H1 (cell line): ENCODE data around the gene TP53RK. TPM values are rescaled to one million over a fixed set of nuclear protein-coding genes. Genes with fewer than 3 reads are reported as not detected.

ENCODE experiments used
- CTCF ChIA-PET: fragments of 300-600 bp; sonication (Branson Sonifier 250); formaldehyde crosslinking; loops from one replicate; lab custom pipeline; 2021; ENCODE audit not compliant: partially characterized antibody; lab: Charles Lee
- POLR2A ChIA-PET: fragments of 300-600 bp; sonication (Branson Sonifier 250); formaldehyde crosslinking; loops from one replicate; lab custom pipeline; 2021; ENCODE audit warnings: inconsistent platforms; ENCODE audit not compliant: partially characterized antibody; lab: Charles Lee
- DNase-seq, 2 experiments: peaks; one replicate each; pipeline versions ENCODE4 v3.0.0 to v3.0.0-alpha.2; 2010 to 2022; ENCODE audit warnings: low spot score in 2 of 2, low read depth in 1 of 2, mixed read lengths in 1 of 2
- FAIRE-seq: peaks from 2 replicates; lab custom pipeline; 2011; peaks lifted over from hg19 to GRCh38; lab: Jason Lieb, UNC
- H2AFZ ChIP-seq: 2 replicates; pipeline ENCODE4 v1.8.1; 2012; ENCODE audit warnings: low read length, inconsistent platforms
- H2AK5ac ChIP-seq: 2 replicates; pipeline ENCODE4 v1.6.1; 2013; ENCODE audit warnings: low read depth, low read length
- H2BK120ac ChIP-seq: replicated peaks from 2 replicates; pipeline ENCODE3; 2013; ENCODE audit warnings: low read depth, low read length, inconsistent platforms
- H2BK12ac ChIP-seq: 2 replicates; pipeline ENCODE4 v1.6.1; 2013; ENCODE audit warnings: low read depth, low read length
- H2BK15ac ChIP-seq: 2 replicates; pipeline ENCODE4 v1.6.1; 2013; ENCODE audit warnings: low read length
- H2BK20ac ChIP-seq: 2 replicates; pipeline ENCODE4 v1.6.1; 2013; ENCODE audit warnings: low read length
- H2BK5ac ChIP-seq: 2 replicates; pipeline ENCODE4 v1.6.1; 2013; ENCODE audit warnings: low read depth, low read length
- H3K14ac ChIP-seq: 2 replicates; pipeline ENCODE4 v1.6.1; 2013; ENCODE audit warnings: inconsistent platforms; ENCODE audit not compliant: insufficient read length
- H3K18ac ChIP-seq: 2 replicates; pipeline ENCODE4 v1.6.1; 2013; ENCODE audit warnings: low read length; ENCODE audit errors: extremely low read depth
- H3K23ac ChIP-seq: 2 replicates; pipeline ENCODE4 v1.6.1; 2013; ENCODE audit warnings: inconsistent platforms; ENCODE audit not compliant: insufficient read length
- H3K23me2 ChIP-seq: 2 replicates; pipeline ENCODE4 v1.6.1; 2013; ENCODE audit warnings: low read depth, low read length
- H3K27ac ChIP-seq: 2 replicates; pipeline ENCODE4 v1.6.1; 2011; ENCODE audit warnings: low read depth, low read length, inconsistent platforms
- H3K27me3 ChIP-seq, 4 experiments: replicated peaks in 1 of 4; 1 replicate in 1 of 4; 2 replicates in 3 of 4; pipeline versions ENCODE4 v1.6.1 to v1.8.1; 2011 to 2013; ENCODE audit warnings: low read length in 3 of 4, mild to moderate bottlenecking in 3 of 4, inconsistent platforms in 2 of 4, mixed read lengths in 2 of 4, moderate library complexity in 1 of 4; ENCODE audit not compliant: control insufficient read depth in 3 of 4, insufficient read depth in 3 of 4; ENCODE audit errors: extremely low read depth in 1 of 4
- H3K36me3 ChIP-seq, 4 experiments: 2 replicates each; pipeline versions ENCODE4 v1.6.1 to v1.8.1; 2011 to 2013; ENCODE audit warnings: mild to moderate bottlenecking in 4 of 4, low read length in 3 of 4, moderate library complexity in 2 of 4, control low read depth in 1 of 4, inconsistent platforms in 1 of 4; ENCODE audit not compliant: insufficient read depth in 4 of 4, control insufficient read depth in 2 of 4
- H3K4ac ChIP-seq: replicated peaks from 2 replicates; pipeline ENCODE3; 2013; ENCODE audit warnings: low read length, low read depth, mixed read lengths, inconsistent platforms; ENCODE audit not compliant: insufficient read length
- H3K4me1 ChIP-seq, 4 experiments: replicated peaks in 1 of 4; 1 replicate in 1 of 4; 2 replicates in 3 of 4; pipeline versions ENCODE4 v1.6.1 to v1.8.1; 2011 to 2013; ENCODE audit warnings: low read length in 3 of 4, inconsistent platforms in 2 of 4, mixed read lengths in 1 of 4; ENCODE audit not compliant: insufficient read depth in 4 of 4, control insufficient read depth in 3 of 4
- H3K4me2 ChIP-seq, 2 experiments: 2 replicates each; pipeline versions ENCODE4 v1.6.1 to v1.8.1; 2011 to 2013; ENCODE audit warnings: low read depth in 2 of 2, low read length in 2 of 2, control low read depth in 1 of 2, inconsistent platforms in 1 of 2, mild to moderate bottlenecking in 1 of 2; ENCODE audit not compliant: insufficient read depth in 1 of 2
- H3K4me3 ChIP-seq, 4 experiments: fragments of 200-600, 300-600 bp in 1 of 4; sonication (generic), shearing (Covaris generic), sonication (Bioruptor Twin) in 1 of 4; 2 replicates each; pipeline versions ENCODE4 v1.5.1 to v1.8.1; 2011 to 2016; ENCODE audit warnings: low read length in 4 of 4, low read depth in 3 of 4, control low read depth in 2 of 4, inconsistent platforms in 2 of 4, mild to moderate bottlenecking in 2 of 4, mixed read lengths in 1 of 4, moderate library complexity in 1 of 4; ENCODE audit not compliant: insufficient read depth in 2 of 4; ENCODE audit errors: extremely low read depth in 1 of 4
- H3K56ac ChIP-seq: replicated peaks from 2 replicates; pipeline ENCODE3; 2013; ENCODE audit warnings: low read depth, mild to moderate bottlenecking, mixed read lengths, low read length, inconsistent platforms; ENCODE audit not compliant: insufficient read length
- H3K79me1 ChIP-seq: 2 replicates; pipeline ENCODE4 v1.6.1; 2013; ENCODE audit warnings: low read depth, low read length, control low read depth
- H3K79me2 ChIP-seq, 2 experiments: 2 replicates each; pipeline versions ENCODE4 v1.6.1 to v1.8.1; 2012 to 2013; ENCODE audit warnings: low read length in 2 of 2, mild to moderate bottlenecking in 2 of 2, inconsistent platforms in 1 of 2; ENCODE audit not compliant: insufficient read depth in 2 of 2, control insufficient read depth in 1 of 2
- H3K9ac ChIP-seq, 4 experiments: replicated peaks in 1 of 4; 1 replicate in 1 of 4; 2 replicates in 3 of 4; pipeline versions ENCODE4 v1.6.1 to v1.8.1; 2011 to 2013; ENCODE audit warnings: low read depth in 3 of 4, low read length in 3 of 4, control low read depth in 2 of 4, mild to moderate bottlenecking in 2 of 4, moderate library complexity in 2 of 4, inconsistent platforms in 1 of 4; ENCODE audit errors: extremely low read depth in 1 of 4
- H3K9me3 ChIP-seq, 2 experiments: 2 replicates each; pipeline versions ENCODE4 v1.6.1 to v1.8.1; 2012 to 2013; ENCODE audit warnings: mild to moderate bottlenecking in 2 of 2, moderate library complexity in 2 of 2, control low read depth in 1 of 2, inconsistent platforms in 1 of 2, low read depth in 1 of 2, low read length in 1 of 2, mixed read lengths in 1 of 2; ENCODE audit not compliant: insufficient read depth in 2 of 2
- H4K20me1 ChIP-seq, 2 experiments: replicated peaks in 1 of 2; 2 replicates each; pipeline versions ENCODE3 to v1.8.1; 2011 to 2013; ENCODE audit warnings: inconsistent platforms in 2 of 2, low read length in 2 of 2, mild to moderate bottlenecking in 1 of 2; ENCODE audit not compliant: insufficient read depth in 2 of 2, control insufficient read depth in 1 of 2
- H4K5ac ChIP-seq: 2 replicates; pipeline ENCODE4 v1.6.1; 2013; ENCODE audit warnings: low read length, low read depth, mixed read lengths, inconsistent platforms; ENCODE audit not compliant: insufficient read length
- H4K8ac ChIP-seq: 2 replicates; pipeline ENCODE4 v1.8.0; 2013; ENCODE audit warnings: mild to moderate bottlenecking, moderate library complexity, low read length, inconsistent platforms; ENCODE audit not compliant: insufficient read depth; ENCODE audit errors: extremely low read depth
- H4K91ac ChIP-seq: replicated peaks from 2 replicates; pipeline ENCODE3; 2013; ENCODE audit warnings: low read length, mixed read lengths, inconsistent platforms; ENCODE audit not compliant: insufficient read length
- ATF3 ChIP-seq: IDR thresholded peaks from 2 replicates; pipeline ENCODE4 v1.6.1; 2011; ENCODE audit warnings: low read depth, mild to moderate bottlenecking, low read length; ENCODE audit not compliant: insufficient read depth
- CHD2 ChIP-seq: IDR thresholded peaks from 2 replicates; pipeline ENCODE4 v1.6.1; 2012; ENCODE audit warnings: low read length, improper control_type of control experiment
- CTBP2 ChIP-seq: IDR thresholded peaks from 2 replicates; pipeline ENCODE4 v1.7.0; 2011; ENCODE audit warnings: borderline replicate concordance, mild to moderate bottlenecking, moderate library complexity, mixed read lengths, low read length; ENCODE audit not compliant: insufficient read depth, insufficient read length
- EGR1 ChIP-seq: IDR thresholded peaks from 2 replicates; pipeline ENCODE4 v1.6.1; 2011; ENCODE audit warnings: low read depth, low read length, borderline replicate concordance
- FOSL1 ChIP-seq: IDR thresholded peaks from 2 replicates; pipeline ENCODE4 v1.6.1; 2011; ENCODE audit warnings: mild to moderate bottlenecking, low read depth, low read length, moderate library complexity; ENCODE audit not compliant: insufficient read depth
- JUND ChIP-seq: IDR thresholded peaks from 2 replicates; pipeline ENCODE4 v1.6.1; 2011; ENCODE audit warnings: mild to moderate bottlenecking, improper control_type of control experiment, low read length
- KDM5A ChIP-seq: fragments of 200-600 bp; IDR thresholded peaks from 2 replicates; pipeline ENCODE4 v1.7.1; 2012; ENCODE audit warnings: mild to moderate bottlenecking, low read length, inconsistent platforms, mixed read lengths
- NRF1 ChIP-seq: IDR thresholded peaks from 2 replicates; pipeline ENCODE4 v1.6.1; 2011; ENCODE audit warnings: mild to moderate bottlenecking, low read depth, low read length, improper control_type of control experiment
- POLR2AphosphoS5 ChIP-seq: IDR thresholded peaks from 2 replicates; pipeline ENCODE4 v1.6.1; 2011; ENCODE audit warnings: low read depth, low read length
- SP1 ChIP-seq: IDR thresholded peaks from 2 replicates; pipeline ENCODE4 v1.6.1; 2011; ENCODE audit warnings: low read depth, low read length
- SP4 ChIP-seq: IDR thresholded peaks from 2 replicates; pipeline ENCODE4 v1.6.1; 2012; ENCODE audit warnings: low read length, inconsistent platforms
- TCF12 ChIP-seq: IDR thresholded peaks from 2 replicates; pipeline ENCODE4 v1.6.1; 2011; ENCODE audit warnings: low read depth, mild to moderate bottlenecking, low read length
- WGBS, 2 experiments: shearing (Covaris generic) in 1 of 2; methylation state at CpG; one replicate each; pipeline versions ENCODE4 v1.1.6 to v1.1.7; 2013 to 2015; ENCODE audit warnings: low lambda C conversion rate in 2 of 2, mixed read lengths in 2 of 2, inconsistent platforms in 1 of 2, low coverage in 1 of 2, missing lambda C conversion rate in 1 of 2; ENCODE audit not compliant: insufficient replicate concordance in 2 of 2, insufficient coverage in 1 of 2, insufficient read length in 1 of 2; ENCODE audit errors: extremely low coverage in 1 of 2, missing lambda C conversion rate in 1 of 2; 5-methylcytosine and 5-hydroxymethylcytosine counted together
- polyA plus RNA-seq, 7 experiments: library from polyadenylated mRNA; depleted of rRNA in 3 of 7; stranded (reverse) in 5 of 7; unstranded in 2 of 7; fragments of >200 nt in 5 of 7; fragments of 200-250 nt in 2 of 7; gene quantifications; 1 replicate in 5 of 7; 2 replicates in 1 of 7; 4 replicates in 1 of 7; pipeline versions ENCODE4 v1.2.1 to v1.2.3, GENCODE V29; 2011 to 2013; ENCODE audit warnings: missing spikeins in 2 of 7, mixed read lengths in 2 of 7
- total RNA-seq: library from RNA; stranded (reverse); fragmentation: NEBNext Ultra II Directional; extraction: Animal tissue kit (Norgen Biotek cat#: 25700); gene quantifications from 2 replicates; pipeline ENCODE4 v1.2.1, GENCODE V29; 2021

The TP53RK gene
- total and polyA plus RNA-seq, 2 of the 8 experiments (the other 6 are each of a cell fraction or from before 2014, with no cell fraction given): 8.5 to 16.3 TPM

GRCh38 chr20:46725186-46726165 is 36.2 kb upstream of the TP53RK start:
- Histone ChIP-seq H3K36me3 (peaks cover 0 to under 1% (median 0%) of the 10 kb centered on the region in 4 experiments; a peak in 1 of 8 replicates), H2BK20ac (no peak overlapping the region), H3K9ac (no peak overlapping the region), H4K8ac (peak overlapping the region; percentile 66), H2BK12ac (no peak overlapping the region), H3K27me3 (no peaks in the 10 kb centered on the region; a peak in 1 of 7 replicates), H2BK120ac (no peak overlapping the region), H3K23me2 (peaks cover 8% of the 10 kb centered on the region; the same call in 1 of the 2 replicates), H3K9me3 (peaks cover 5 to 10% of the 10 kb centered on the region in 2 experiments; a peak in 1 of 4 replicates), H2BK15ac (no peak overlapping the region), H2AFZ (no peak overlapping the region), H3K14ac (no peak overlapping the region), H3K4me1 (no peaks in the 10 kb centered on the region), H4K5ac (no peak overlapping the region), H4K91ac (no peak overlapping the region), H3K4me2 (no peak overlapping the region), H3K4ac (no peak overlapping the region), H3K23ac (no peak overlapping the region), H3K79me2 (no peaks in the 10 kb centered on the region), H4K20me1 (peaks cover 0 to 4% of the 10 kb centered on the region in 2 experiments), H3K18ac (no peak overlapping the region), H2BK5ac (no peak overlapping the region), H3K56ac (no peak overlapping the region), H2AK5ac (no peak overlapping the region), H3K27ac (no peak overlapping the region), H3K79me1 (no peaks in the 10 kb centered on the region), H3K4me3 (no peak overlapping the region)
- DNase-seq (no peak), FAIRE-seq (no peak)
- 88% methylated on average over 26 of the region's 27 CpGs; no CpG with 5 or more reads in 1 of the 2 experiments for WGBS, 2 experiments
- ChIA-PET POLR2A (interaction anchor here (1.0 to 1.3 kb wide), 3 partner anchors 12 to 14 kb away, joined by 3 to 4 read pairs (median 4); no protein-coding TSS in a partner anchor), CTCF (interaction anchor here (0.6 to 2.7 kb wide), 3 partner anchors 17 to 46 kb away, joined by 4 to 8 read pairs (median 6); no protein-coding TSS in a partner anchor)
- no peak for TF ChIP-seq CHD2
- TF ChIP-seq SP4: no peak
- TF ChIP-seq TCF12: no peak
- no peak for TF ChIP-seq ATF3
- no peak for TF ChIP-seq KDM5A
- TF ChIP-seq FOSL1: no peak
- TF ChIP-seq CTBP2: no peak
- no peak for TF ChIP-seq SP1
- TF ChIP-seq POLR2AphosphoS5: no peak
- TF ChIP-seq JUND: no peak
- TF ChIP-seq NRF1: no peak
- TF ChIP-seq EGR1: no peak
